GM21717 (cell line): Measurements from ENCODE around the gene TRIM32.
"Not testable (repeated sequence)": the region's sequence is repeated elsewhere in the genome, so short reads cannot be mapped to it uniquely, and the experiment has no call there.

ENCODE experiments used
- ATAC-seq: cut with Tn5 transposase; IDR thresholded peaks from one replicate; pipeline ENCODE4 v1.9.1; 2021; ENCODE audit warnings: mild to moderate bottlenecking, moderate library complexity; ENCODE audit not compliant: unreplicated experiment

TRIM32 gene

GRCh38 chr9:116674210-116674980 is 12.7 kb upstream of the TRIM32 start:
- ATAC-seq = no peak

DNA sequence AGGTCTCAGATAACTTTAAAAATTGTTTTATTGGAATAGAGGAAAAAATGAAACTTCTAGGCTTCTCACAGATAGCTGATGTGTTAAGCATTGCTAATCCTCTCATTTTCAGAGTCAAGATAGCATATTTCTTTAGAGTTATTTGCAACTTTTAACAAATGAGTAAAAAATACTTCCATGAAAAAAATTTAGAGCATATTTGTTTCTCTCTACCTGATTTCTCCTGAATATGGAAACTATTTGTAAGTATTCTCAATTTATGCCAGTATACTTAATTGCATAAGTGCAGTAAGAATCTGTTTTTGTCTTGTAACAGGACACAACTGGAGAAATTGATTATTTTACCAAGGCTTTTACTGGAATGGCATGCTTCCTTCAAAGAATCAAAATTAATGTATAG is 3.6 kb upstream of the TRIM32 start:
- ATAC-seq = no peak

- ATAC-seq = no peak
These were observed 1.9 kb upstream of the TRIM32 start for GRCh38 chr9:116685166-116685565.

DNA sequence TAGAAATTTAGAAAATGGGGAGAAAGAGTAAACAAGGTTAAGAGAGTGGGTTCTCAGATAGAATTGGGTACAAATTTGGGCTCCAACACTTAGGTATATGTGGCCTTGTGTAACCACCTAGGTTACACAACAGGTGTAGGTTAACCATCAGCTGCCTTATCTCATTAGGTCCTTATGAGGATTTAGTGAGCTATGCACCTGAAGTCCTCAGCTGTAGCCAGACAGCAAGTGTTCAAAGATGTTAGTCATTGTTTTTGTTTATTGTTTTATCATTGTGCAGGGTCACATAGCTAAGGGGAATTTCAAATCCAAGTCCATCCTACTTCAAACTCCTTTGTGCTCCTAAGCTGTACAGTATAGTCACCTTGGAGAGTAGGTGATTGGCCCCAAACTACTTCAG is 970 bp upstream of the TRIM32 start:
- ATAC-seq = no peak

DNA sequence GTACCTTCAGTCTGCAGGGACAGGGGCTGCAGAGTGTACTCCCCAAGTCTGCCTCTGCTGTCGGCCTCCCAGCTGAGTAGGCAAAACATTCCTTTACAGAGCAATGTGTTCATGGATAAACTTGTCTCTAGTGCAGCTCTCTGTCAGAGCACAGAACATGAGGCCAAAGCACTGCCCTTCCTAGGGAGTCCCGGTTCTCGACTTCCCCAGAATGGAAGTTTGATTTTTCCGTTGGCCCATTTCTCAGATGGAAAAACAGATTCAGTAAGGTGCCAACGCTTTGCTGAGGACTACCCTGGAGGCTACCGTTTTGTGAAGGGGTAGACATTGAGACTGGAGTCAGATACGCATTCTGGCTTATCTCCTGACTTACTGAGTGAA is 422 bp upstream of the TRIM32 start:
- ATAC-seq = peak; percentile 44

- no peak for ATAC-seq
These were observed 640 bp downstream of the TRIM32 start for GRCh38 chr9:116687754-116688135.

DNA sequence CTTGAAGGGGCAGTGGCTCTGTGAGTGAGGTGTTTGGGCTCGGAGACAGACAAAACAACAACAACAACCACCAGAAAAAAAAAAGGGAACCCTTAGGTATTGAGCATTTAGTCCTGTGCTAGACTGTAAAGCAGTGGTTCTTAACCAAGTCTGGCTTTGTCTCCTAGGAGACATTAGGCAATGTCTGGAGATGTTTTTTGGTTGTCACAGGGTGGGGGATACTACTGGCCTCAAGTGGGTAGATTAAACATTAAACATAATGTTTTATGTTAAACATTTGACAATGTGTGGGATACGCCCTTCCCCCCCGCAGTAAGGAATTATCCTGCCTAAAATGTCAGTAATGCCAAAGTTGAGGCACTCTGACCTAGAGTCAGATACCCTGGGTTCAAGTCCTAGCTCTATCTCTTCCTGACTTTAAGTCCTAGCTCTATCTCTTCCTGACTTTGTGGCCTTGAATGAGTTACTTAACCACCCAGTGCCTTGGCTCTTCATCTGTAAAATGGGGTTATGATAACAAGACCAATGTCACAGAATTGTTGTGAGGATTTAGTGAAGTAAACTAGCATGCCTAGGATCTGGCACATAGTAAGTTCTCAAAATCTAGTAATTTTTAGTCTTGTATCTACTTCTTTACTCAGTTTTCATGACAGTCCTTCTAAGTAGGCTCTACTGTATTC is 1.8 kb downstream of the TRIM32 start:
- ATAC-seq = no peak

DNA sequence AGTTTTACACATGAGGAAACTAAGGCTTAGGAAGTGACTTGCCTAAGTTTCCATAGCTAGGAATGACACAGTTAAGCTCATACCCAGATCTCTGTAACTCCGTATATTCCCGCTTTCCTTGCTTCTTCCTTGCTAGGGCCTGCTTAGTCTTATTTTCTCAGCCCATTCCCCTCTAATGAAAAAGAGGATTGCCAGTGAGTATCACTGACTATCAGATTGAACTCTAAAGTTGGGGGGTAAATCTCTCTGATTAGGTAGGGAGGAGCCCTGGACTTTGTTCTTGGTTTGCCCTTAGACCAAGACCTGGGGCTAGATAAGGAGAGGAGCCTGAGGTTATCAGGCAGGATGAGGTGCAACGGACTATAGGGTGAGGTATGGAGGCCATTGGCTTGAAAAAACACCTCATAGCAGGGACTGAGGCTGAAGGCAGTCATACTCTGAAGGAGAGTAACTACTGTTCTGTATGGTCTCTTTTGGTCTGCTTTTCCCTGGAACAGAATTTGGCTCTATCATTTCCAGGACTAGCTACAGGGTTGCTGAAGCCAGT is 2.5 kb downstream of the TRIM32 start:
- ATAC-seq = no peak

DNA sequence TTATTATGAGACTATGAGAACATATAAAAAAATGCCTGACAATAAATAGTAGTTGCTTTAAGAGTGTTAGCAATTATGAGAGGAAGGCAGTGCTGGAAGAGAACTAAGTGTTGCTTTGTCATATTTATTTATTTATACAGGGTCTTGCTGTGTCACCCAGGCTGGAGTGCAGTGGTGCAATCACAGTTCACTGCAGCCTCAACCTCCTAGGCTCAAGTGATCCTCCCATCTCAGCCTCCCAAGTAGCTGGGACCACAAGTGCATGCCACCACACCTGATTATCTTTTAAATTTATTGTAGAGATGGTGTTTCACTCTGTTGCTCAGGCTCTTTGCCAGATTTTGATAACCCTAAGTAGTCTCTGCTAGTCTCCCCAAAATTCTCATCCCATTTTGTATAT is 3.7 kb downstream of the TRIM32 start:
- not testable (repeated sequence) for ATAC-seq

GRCh38 chr9:116691607-116692006 is 4.5 kb downstream of the TRIM32 start:
- ATAC-seq = no peak

DNA sequence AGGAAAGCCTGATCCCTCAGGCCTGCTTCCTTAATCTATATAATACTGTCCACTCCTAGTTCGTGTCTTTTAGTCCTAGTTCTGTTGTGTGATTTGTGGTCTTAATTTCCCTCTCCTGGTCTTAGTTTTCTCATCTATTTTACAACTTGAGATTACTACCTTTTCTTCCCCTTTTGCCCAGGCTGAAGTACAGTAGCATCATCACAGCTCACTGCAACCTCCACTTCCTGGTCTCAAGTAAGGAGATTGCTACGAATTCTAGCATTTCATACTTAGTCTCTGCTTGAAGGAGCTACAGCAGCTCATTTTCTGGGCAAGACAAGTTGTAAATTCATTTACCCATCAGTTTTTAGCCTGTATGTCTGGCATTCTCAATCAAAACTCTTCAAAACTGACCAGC is 5.5 kb downstream of the TRIM32 start:
- ATAC-seq = no peak

DNA sequence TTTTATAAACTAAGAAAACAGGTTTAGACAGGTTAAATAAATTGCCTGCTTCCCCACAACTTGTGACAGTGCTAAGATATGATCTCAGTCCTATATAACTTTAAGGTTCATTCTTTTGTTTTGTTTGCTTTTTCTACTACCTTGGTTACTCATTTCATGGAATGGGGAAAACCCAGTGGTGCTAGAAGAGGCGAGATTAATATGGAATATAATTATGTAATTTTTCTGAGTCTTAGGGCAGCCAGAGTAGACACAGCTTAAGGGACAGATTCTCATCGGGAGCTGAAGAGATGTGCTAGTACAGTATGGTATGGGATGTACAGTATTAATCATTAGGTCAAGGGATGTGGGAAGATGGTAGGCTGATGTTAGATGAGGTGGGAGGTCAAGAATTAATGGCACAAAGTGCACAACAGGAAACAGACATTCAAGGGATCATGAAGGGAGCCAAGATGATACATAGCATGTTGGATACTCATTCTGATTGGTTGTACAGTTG is 6.2 kb downstream of the TRIM32 start:
- ATAC-seq = peak; percentile 30

DNA sequence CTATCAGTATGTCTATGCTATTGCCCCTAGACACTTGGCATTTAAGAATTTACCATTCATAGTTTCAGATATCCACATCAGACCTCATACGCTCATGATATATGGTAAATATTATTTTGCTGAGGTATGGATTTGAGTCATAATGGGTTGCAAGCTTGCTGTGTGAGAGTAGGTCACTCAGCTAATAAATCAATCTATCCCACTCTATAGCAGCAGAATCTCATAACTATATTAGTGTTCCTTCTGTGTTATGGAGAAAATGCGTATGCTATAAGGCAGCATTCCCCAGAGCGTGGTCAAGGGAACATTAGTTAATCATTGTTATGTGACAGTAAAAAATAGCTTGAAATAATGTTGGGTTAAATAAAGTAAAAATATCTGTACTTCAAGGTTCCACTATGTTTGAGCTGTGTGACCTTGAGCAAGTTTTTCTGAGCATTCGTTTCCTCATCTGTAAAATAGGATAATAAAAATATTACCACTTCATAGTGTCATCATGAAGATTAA is 7.7 kb downstream of the TRIM32 start:
- ATAC-seq = no peak

- ATAC-seq = no peak
These were observed 8.3 kb downstream of the TRIM32 start for GRCh38 chr9:116695438-116695837.

- no peak for ATAC-seq
These were observed 10.3 kb downstream of the TRIM32 start for GRCh38 chr9:116697362-116697761.

DNA sequence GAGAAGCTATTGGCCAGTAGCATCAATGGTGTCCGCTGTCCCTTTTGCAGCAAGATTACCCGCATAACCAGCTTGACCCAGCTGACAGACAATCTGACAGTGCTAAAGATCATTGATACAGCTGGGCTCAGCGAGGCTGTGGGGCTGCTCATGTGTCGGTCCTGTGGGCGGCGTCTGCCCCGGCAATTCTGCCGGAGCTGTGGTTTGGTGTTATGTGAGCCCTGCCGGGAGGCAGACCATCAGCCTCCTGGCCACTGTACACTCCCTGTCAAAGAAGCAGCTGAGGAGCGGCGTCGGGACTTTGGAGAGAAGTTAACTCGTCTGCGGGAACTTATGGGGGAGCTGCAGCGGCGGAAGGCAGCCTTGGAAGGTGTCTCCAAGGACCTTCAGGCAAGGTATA is 10.8 kb downstream of the TRIM32 start:
- no peak for ATAC-seq

GRCh38 chr9:116700279-116700678 is 13.2 kb downstream of the TRIM32 start:
- no peak for ATAC-seq

GRCh38 chr9:116700882-116701865 is 14.1 kb downstream of the TRIM32 start:
- ATAC-seq = no peak

DNA sequence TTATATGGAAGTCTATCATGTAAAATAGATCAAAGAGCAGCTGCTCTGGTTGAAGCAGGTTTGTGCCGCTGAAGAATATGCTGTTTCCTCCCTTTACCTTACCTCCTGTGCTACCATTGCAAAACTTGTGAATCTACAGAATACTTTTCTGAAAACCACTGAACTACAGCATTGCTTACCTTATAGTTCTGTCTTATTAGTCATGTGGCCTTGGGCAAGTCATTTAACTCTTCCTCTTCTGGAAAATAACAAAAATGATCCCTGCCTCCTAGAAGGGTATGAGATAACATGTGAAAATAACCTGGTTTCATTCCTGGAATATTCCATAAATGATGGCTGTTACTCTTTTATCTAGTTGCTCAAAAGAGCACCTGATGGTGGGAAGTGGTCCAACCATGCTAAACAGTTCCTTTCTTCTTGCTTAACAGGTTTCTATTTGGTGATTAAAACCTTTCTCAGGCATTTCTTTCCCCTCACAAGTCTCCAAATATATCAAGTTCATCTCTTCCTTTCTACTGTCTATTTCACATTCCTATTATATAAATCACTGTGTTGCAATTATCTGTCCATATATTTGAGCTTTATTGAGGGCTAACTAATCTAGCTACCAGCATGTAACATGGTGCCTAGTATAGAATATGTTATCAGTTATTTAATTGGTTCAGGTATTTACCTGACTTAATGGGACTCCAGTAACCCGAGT is 15.0 kb downstream of the TRIM32 start:
- ATAC-seq = no peak

GRCh38 chr9:116703634-116704033 is 16.5 kb downstream of the TRIM32 start:
- no peak for ATAC-seq
